Suprapubic skin (tissue), 4 donors: ENCODE results near the gene ACTG1. TPM values are rescaled to one million over a fixed set of nuclear protein-coding genes. Genes with fewer than 3 reads are reported as not detected.
A peak's percentile ranks its signal among the peaks of the same experiment; 100 is the strongest.

Experiments
- DNase-seq, 2 donors: peaks; one replicate each; pipeline ENCODE4 v3.0.0-alpha.2; 2019; ENCODE audit warnings: low spot score in 2 of 2
- H3K27ac ChIP-seq: fragments of 200-600 bp; sonication (generic); one replicate; pipeline ENCODE4 v1.5.1; 2019
- H3K27me3 ChIP-seq: fragments of 200-600 bp; sonication (generic); one replicate; pipeline ENCODE4 v1.5.1; 2019
- H3K36me3 ChIP-seq: fragments of 200-600 bp; sonication (generic); one replicate; pipeline ENCODE4 v1.5.1; 2019
- H3K4me1 ChIP-seq: fragments of 200-600 bp; sonication (generic); one replicate; pipeline ENCODE4 v1.5.1; 2019
- H3K4me3 ChIP-seq: fragments of 200-600 bp; sonication (generic); one replicate; pipeline ENCODE4 v1.5.1; 2019; ENCODE audit warnings: mild to moderate bottlenecking
- H3K9me3 ChIP-seq: fragments of 200-600 bp; sonication (generic); one replicate; pipeline ENCODE4 v1.5.1; 2019
- EP300 ChIP-seq: sonication (generic); formaldehyde crosslinking; IDR thresholded peaks from one replicate; pipeline ENCODE4 v1.6.1; 2017; ENCODE audit warnings: antibody characterized with exemption
- POLR2A ChIP-seq, 2 donors: fragments of 450-650 bp; IDR thresholded peaks; one replicate each; pipeline ENCODE4 v1.6.1; 2017; ENCODE audit warnings: antibody characterized with exemption in 2 of 2, mild to moderate bottlenecking in 2 of 2, moderate library complexity in 2 of 2
- POLR2AphosphoS5 ChIP-seq, 3 donors: sonication (generic); formaldehyde crosslinking; IDR thresholded peaks; one replicate each; pipeline ENCODE4 v1.6.1; 2017; ENCODE audit warnings: antibody characterized with exemption in 3 of 3
- WGBS: methylation state at CpG from one replicate; pipeline ENCODE4 v1.1.5; 2018; 5-methylcytosine and 5-hydroxymethylcytosine counted together
- total RNA-seq, 4 donors: library from RNA; depleted of rRNA; stranded (reverse); fragments of >200 nt; gene quantifications; one replicate each; pipeline ENCODE4 v1.1.0, GENCODE V29; 2016
- TF ChIP-seq, protein P1 (sequence below), 2 donors: fragments of 200-600 bp in 1 of 2; fragments of 450-650 bp in 1 of 2; sonication (generic) in 1 of 2; IDR thresholded peaks; one replicate each; pipeline ENCODE4 v1.5.1; 2016 to 2019; ENCODE audit warnings: antibody characterized with exemption in 2 of 2, mild to moderate bottlenecking in 1 of 2, moderate library complexity in 1 of 2

The ACTG1 gene
- total RNA-seq, 4 donors from 2014 or later: 2,659 to 6,485 (median 4,163) TPM

DNA sequence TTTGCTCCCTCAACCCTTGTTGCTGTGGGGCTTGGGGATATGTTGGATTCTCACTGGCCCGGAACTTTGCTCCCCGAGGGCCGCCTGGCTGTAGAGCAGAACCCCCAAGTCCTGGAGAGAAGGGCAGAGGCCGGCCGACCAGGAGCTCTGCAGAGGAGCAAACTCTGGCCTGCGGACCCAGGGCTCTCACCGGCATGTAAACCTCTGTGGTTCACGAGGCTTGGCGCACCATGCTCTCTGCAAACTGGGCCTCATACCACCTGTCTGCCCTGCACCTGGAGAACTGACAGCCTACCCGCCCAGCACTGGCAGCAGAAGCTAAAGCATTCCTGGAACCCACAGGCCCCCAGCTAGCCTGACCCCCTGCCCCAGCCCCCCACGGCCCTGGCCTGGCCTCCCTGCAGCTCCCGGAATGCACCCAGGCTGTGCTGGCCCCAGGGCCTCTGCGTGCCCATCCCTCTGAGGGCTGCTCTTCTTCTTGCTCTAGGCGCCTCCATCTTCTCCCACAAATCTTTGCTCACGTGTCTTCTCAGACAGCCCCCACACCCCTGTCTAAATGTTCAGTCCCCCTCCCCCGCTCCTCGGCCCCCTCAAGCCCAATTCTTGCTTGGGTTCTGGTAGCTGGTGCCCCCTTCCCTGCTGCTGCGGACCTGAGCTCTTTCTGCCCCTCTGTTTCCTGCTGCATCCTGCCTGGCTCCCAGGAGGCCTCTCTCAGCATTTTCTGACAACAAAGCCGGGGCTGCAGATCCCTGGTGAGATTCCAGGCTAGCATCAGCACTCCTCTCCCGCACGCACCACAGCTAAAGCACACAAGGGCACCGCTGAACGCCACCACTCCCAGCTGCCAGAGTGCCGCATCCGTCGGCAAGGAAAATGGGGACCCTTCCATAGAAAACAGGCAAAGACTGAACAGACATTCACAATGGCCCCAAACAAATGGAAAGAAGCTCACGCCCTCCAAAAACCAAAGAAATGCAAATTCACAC lies 23.3 kb downstream of the ACTG1 start:
- no peaks in the 10 kb centered on the region for H3K36me3 ChIP-seq
- H3K9me3 ChIP-seq: no peaks in the 10 kb centered on the region
- DNase-seq: no peak
- peaks cover 24% of the 10 kb centered on the region for H3K4me1 ChIP-seq
- no peak overlapping the region for H3K4me3 ChIP-seq
- H3K27ac ChIP-seq: no peak overlapping the region
- WGBS: 72% methylated on average over 21 of the region's 27 CpGs
- H3K27me3 ChIP-seq: peaks cover 20% of the 10 kb centered on the region
- no peak for TF ChIP-seq POLR2A (IDR thresholded peaks at IDR 0.05)
- TF ChIP-seq, protein P1, sequence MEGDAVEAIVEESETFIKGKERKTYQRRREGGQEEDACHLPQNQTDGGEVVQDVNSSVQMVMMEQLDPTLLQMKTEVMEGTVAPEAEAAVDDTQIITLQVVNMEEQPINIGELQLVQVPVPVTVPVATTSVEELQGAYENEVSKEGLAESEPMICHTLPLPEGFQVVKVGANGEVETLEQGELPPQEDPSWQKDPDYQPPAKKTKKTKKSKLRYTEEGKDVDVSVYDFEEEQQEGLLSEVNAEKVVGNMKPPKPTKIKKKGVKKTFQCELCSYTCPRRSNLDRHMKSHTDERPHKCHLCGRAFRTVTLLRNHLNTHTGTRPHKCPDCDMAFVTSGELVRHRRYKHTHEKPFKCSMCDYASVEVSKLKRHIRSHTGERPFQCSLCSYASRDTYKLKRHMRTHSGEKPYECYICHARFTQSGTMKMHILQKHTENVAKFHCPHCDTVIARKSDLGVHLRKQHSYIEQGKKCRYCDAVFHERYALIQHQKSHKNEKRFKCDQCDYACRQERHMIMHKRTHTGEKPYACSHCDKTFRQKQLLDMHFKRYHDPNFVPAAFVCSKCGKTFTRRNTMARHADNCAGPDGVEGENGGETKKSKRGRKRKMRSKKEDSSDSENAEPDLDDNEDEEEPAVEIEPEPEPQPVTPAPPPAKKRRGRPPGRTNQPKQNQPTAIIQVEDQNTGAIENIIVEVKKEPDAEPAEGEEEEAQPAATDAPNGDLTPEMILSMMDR (IDR thresholded peaks at IDR 0.05): no peak
- TF ChIP-seq EP300: no peak
- no peak for TF ChIP-seq POLR2AphosphoS5 (IDR thresholded peaks at IDR 0.05)

- Histone ChIP-seq H3K27ac (peak overlapping the region; percentile 77), H3K4me3 (peak overlapping the region; percentile 69), H3K36me3 (no peaks in the 10 kb centered on the region), H3K9me3 (no peaks in the 10 kb centered on the region), H3K4me1 (peaks cover 32% of the 10 kb centered on the region), H3K27me3 (peaks cover 20% of the 10 kb centered on the region)
- 80% methylated on average over 1 of the region's 52 CpGs for WGBS
- no peak for DNase-seq
- no peak for TF ChIP-seq POLR2AphosphoS5 (IDR thresholded peaks at IDR 0.05)
- TF ChIP-seq POLR2A (IDR thresholded peaks at IDR 0.05): no peak
- TF ChIP-seq EP300: no peak
These were observed 24.2 kb downstream of the ACTG1 start for GRCh38 chr17:81488276-81488860.

DNA sequence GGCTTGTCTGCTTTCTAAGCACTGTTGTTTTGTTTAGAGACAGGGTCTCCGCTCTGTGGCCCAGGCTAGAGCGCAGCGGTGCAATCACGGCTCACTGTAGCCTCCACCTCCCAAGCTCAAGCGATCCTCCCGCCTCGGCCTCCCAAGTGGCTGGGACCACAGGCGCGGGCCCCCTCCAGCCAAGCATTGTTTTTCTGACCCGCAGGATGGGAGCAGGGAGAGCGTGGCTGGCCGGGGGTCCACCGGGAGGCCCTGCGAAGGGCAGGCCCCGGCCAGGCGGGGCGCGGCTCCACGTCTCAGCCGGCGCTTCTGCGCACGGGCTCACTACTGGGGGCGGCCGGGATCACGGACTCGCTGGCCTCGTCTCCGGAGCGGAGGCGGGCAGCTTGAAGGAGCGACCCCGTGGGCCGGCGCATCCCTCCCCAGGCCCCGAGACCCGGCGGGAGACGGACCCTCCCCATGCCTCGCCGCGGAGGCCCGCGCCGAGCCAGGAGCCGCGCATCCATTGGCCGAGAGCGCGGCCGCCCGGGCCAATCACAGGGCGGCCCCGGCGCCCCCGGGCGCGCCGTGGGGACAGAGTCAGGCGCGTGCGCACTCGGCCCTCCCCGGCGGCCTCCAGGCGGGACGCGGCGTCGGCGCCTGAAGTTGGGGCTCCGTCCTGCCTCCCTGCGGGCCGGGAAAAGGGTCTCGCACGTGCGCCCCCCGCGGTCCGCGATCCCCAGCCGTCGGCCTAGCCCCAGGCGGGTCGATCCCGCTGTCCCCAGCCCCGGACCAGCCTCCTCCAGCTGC lies 24.9 kb downstream of the ACTG1 start:
- no peak for DNase-seq
- H3K4me1 ChIP-seq: peaks cover 37% of the 10 kb centered on the region
- no peaks in the 10 kb centered on the region for H3K9me3 ChIP-seq
- 75% methylated on average over 10 of the region's 87 CpGs for WGBS
- H3K36me3 ChIP-seq: no peaks in the 10 kb centered on the region
- H3K27me3 ChIP-seq: peaks cover 20% of the 10 kb centered on the region
- no peak for TF ChIP-seq POLR2AphosphoS5 (IDR thresholded peaks at IDR 0.05)
- peak overlapping the region; percentile 77 for H3K27ac ChIP-seq
- H3K4me3 ChIP-seq: peak overlapping the region; percentile 69

DNA sequence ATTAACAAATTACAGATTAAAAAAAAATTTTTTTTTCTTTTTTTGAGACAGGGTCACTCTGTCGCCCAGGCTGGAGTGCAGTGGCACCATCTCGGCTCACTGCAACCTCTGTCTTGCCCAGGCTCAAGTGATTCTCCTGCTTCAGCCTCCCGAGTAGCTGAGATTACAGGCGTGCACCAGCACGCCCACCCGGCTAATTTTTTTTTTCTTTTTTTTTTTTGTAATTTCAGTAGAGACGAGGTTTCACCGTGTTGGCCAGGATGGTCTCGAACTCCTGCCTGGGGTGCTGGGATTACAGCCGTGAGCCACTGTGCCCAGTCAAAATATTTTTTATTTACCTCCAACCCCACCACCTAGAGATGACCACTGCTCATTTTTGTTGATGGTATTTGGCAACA lies 25.5 kb downstream of the ACTG1 start:
- Histone ChIP-seq H3K4me3 (no peak overlapping the region), H3K9me3 (no peaks in the 10 kb centered on the region), H3K27me3 (peaks cover 17% of the 10 kb centered on the region), H3K27ac (no peak overlapping the region), H3K4me1 (peaks cover 37% of the 10 kb centered on the region), H3K36me3 (no peaks in the 10 kb centered on the region)
- 61% methylated on average over 10 of the region's 10 CpGs for WGBS
- DNase-seq: no peak
- TF ChIP-seq POLR2A (IDR thresholded peaks at IDR 0.05) (no peak), EP300 (no peak), POLR2AphosphoS5 (IDR thresholded peaks at IDR 0.05) (no peak)
- TF ChIP-seq, protein P1 (IDR thresholded peaks at IDR 0.05): no peak

DNA sequence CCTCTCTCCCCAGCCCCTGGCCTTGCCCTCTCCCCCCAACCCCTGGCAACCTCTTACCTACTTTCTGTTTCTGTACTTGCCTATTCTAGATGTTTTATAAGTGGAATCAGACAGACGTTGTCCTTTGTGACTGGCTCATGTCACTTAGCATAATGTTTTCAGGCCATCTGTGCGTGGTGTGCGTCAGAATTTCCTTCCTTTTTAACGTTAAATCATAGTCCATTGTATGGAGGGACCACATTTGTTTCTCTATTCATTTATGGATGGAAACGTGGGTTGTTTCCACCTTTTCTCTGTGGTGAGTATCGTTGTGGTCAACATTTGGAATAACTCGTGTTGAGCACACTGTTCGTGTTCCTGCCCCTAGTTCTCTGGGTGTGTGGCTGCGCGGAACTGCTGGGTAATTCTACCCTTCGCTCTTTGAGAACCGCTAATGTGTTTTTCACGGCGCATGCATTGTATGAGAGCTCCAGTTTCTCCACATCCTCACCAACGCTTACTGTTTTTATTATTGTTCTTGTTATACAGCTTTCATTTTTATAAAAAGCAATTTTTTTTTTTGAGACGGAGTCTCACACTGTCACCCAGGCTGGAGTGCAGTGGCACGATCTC lies 26.3 kb downstream of the ACTG1 start:
- DNase-seq: no peak
- peaks cover 43% of the 10 kb centered on the region for H3K4me1 ChIP-seq
- TF ChIP-seq POLR2AphosphoS5 (IDR thresholded peaks at IDR 0.05) (no peak), POLR2A (IDR thresholded peaks at IDR 0.05) (no peak), EP300 (no peak)
- TF ChIP-seq, protein P1 (IDR thresholded peaks at IDR 0.05): no peak
- no peak overlapping the region for H3K27ac ChIP-seq
- H3K9me3 ChIP-seq: no peaks in the 10 kb centered on the region
- peaks cover 13% of the 10 kb centered on the region for H3K27me3 ChIP-seq
- H3K36me3 ChIP-seq: no peaks in the 10 kb centered on the region
- 75% methylated on average over 17 of the region's 17 CpGs for WGBS
- no peak overlapping the region for H3K4me3 ChIP-seq
